GM18868 (cell line): ENCODE measurements around the gene PRODH.
"Not testable (repeated sequence)": the region's sequence is repeated elsewhere in the genome, so short reads cannot be mapped to it uniquely, and the experiment has no call there.

Experiments used
- ATAC-seq: cut with Tn5 transposase; IDR thresholded peaks from one replicate; pipeline ENCODE4 v1.9.1; 2021; ENCODE audit warnings: mild to moderate bottlenecking, moderate library complexity; ENCODE audit not compliant: unreplicated experiment

Gene PRODH

DNA sequence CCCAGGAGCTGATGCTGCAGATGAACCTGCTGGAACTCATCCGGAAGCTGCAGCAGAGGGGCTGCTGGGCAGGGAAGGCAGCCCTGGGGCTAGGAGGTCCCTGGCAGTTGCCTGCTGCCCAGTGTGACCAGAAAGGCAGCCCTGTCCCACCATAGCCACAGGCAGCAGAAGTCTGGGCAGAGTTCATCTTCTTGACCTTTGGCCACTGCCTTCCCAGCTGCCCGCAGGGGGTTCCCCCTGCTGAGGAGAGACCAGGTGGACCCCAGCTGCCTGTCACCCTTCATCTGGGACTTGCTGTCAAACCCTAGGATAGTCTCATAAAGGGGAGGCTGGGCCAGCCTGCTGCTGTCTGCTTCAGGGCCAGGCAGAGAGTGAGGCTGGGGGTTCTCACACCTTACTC, 24.6 kb downstream of the PRODH start:
- not testable (repeated sequence) for ATAC-seq

DNA sequence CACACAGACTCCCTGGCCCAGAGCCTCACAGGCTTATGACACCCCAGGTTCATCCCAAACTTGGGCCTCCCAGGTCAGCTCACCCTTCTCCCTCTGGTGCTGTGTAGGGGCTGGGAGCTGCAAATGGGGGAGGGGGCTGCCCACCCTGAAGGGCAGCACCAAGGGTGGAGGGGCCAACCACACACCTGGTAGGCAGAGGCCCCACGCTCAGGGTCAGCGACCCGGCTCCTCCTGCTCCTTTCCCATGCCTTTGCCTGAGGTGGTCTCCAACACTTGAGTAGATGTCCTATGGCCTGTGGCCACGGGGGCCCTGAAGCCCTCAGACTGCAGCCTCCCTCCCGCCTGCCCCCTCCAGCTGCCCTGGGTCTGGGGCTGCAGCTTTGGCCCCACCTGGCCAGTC, 26.5 kb downstream of the PRODH start:
- no peak for ATAC-seq

DNA sequence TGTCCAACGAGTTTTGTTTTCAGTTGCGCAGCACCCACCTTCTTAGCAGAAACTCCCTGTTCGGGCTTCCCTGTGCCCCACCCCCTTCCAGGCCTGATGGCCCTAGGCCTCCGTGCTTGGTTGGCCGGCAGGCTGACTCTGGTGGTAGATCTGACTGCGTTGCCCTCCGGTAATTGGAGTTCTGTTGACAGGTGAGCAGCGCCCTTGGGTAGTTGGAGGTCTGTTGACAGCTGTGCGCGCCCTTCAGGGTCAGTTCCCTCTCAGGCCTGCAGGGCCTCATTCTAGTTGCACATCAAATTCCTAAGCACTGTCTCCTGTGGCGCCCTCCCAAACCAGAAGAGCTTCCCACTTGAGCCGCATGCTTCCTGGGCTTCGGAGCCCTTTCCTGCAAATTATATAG, 29.2 kb downstream of the PRODH start:
- no peak for ATAC-seq

DNA sequence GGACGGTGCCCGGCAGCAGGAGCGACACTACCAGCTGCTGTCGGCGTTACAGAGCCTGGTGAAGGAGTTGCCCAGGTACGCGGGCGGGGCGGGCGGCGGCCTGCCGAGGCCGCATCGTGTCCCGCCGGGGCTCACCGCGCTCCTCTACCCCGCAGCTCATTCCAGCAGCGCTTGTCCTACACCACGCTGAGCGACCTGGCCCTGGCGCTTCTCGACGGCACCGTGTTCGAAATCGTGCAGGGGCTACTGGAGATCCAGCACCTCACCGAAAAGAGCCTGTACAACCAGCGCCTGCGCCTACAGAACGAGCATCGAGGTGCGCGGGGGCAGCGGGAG, 29.7 kb downstream of the PRODH start:
- ATAC-seq, result not testable (repeated sequence)

DNA sequence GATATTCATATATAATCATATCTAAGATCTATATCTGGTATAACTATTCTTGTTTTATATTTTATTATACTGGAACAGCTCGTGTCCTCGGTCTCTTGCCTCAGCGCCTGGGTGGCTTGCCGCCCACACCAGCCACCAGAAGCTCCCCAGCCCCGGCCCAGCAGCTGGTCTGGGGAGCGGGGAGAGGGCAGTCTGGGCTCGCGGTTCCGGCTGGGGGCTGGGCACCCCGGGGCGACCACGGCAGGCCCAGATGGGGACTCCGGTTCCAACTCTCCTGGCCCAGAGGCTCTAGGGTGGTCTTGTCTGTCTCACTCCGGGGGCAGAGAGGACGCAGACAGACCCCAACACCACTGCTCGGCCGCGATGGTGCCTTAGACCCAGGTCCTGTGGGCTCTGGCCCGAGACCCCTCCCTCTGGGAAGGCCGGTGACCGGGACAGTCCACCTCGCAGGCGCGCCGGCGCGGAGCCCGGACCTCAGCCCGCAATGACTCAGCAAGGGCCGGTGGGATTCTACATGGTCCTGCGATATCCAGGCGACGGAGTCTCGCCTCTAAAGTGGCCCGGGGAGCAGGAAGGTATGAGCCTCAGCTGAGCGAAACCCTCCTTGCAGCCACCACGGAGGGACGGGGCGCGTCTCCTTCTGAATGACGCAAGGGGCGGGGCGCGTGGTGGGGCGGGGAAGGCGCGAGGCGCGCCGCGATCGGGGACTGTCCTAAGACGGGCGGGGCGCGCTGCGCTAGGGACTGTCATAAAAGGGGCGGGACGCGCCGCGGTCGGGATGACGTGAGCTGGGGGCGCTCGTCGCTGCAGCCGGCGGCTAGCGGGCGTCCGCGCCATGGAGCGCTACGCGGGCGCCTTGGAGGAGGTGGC, 30.3 kb downstream of the PRODH start, which contains the start of gene DGCR6:
Gene DGCR6, plus strand, starts transcription at position 781 of the 870 bp plus-strand sequence. Its CDS starts 55 bp downstream, at position 836.
- peak; percentile 92 for ATAC-seq

DNA sequence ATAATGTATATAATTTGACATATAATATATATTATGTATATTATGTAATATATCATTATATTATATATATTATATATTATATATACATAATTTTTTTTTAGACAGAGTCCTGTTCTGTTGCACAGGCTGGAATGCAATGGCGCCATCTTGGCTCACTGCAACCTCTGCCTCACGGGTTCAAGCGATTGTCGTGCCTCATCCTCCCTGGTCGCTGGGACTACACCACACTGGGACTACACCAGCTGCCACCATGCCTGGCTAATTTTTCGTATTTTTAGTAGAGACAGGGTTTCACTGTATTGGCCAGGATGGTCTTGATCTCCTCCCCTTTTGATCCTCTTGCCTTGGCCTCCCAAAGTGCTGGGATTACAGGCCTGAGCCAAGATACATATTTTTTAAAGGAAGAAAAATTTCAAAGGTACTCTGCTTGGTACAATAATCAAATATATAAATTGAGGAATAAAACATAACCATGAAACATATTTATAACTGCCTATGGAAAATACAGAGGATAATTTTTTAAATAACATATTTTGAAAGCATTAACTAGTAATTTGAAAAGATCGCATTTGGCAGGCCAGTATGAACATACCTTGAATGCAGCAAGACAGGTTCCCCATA, 39.9 kb downstream of the PRODH start:
- not testable (repeated sequence) for ATAC-seq

DNA sequence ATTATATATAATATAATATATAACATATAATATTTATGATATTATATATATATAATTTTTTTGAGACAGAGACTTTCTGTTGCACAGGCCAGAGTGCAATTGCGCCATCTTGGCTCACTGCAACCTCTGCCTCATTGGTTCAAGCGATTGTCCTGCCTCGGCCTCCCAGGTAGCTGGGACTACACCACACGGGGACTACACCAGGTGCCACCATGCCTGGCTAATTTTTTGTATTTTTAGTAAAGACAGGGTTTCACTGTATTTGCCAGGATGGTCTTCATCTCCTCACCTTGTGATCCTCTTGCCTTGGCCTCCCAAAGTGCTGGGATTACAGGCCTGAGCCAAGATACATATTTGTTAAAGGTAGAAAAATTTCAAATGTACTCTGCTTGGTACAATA, 42.3 kb downstream of the PRODH start:
- ATAC-seq, result not testable (repeated sequence)

DNA sequence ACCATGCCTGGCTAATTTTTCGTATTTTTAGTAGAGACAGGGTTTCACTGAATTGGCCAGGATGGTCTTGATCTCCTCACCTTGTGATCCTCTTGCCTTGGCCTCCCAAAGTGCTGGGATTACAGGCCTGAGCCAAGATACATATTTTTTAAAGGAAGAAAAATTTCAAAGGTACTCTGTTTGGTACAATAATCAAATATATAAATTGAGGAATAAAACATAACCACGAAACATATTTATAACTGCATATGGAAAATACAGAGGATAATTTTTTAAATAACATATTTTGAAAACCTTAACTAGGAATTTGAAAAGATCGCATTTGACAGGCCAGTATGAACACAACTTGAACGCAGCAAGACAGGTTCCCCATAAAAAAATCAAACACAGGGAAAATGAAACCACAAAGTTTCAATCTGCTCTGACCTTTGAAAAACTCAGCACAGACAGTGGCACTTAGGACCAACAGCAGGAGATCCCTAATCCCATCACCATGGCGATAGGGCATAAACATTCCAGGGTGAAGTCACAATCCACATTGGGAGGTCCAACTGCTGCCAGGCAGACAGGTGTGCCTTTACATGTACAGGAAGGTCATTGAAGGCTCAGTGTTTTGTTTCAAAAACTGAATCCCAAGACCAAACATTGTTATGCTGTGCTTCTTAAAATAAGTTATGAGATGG, 45.4 kb downstream of the PRODH start:
- ATAC-seq, result peak; percentile 63

DNA sequence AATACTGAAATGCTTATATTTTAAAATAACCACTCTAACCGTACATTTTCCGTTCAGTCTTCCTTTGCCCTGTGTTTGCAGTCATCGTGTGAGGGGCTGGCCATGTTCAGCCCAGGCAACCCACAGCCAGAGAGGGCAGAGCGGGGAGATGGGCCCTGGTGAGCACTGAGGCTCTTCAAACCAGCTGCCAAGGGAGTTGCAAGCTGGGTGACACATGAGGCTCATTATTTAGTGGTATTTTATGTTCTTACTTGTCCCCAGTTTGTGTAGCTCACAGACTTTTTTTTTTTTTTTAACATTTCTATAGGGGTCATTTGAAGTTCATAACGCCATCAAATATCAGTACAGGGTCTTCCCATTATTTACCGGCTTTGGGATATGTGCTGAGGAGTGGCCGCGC, 48.0 kb downstream of the PRODH start:
- ATAC-seq, result no peak

DNA sequence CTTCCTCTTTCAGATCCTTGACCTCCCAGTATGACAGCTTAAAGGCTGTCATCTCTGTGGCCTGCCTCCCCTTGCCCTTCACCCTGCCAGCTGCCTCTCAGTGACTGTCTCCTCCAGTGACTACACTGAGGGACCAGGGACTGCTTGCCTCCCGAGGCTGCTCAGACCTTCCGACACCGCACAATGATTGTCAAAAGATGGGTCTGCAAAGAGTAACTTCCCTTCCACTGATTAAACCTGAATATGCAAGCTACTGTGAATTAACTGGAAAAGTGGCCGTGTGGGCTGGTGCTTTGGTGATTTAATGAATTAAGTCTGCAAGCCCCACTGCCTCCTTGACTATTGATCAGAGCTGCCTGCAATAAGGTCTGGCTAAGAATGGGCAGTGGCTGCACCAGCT, 51.6 kb downstream of the PRODH start:
- not testable (repeated sequence) for ATAC-seq

DNA sequence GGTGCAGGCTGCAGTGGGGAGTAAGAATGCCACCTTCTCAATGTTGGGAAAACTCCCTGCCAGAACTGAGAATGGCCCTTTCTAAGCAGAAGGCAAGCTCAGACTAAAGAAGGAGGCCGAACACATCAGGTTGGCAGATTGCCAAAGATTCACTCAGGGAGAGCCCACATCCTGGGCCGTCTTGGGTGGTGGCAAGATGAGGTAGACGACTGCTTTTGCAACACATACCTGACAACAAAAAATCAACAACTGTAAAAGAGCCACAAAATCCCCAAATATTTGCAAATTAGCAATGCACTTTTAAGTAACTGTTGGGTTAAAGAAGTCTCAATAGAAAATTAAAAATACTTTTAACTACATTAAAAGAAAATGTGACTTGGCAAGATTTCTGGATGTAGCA, 54.8 kb downstream of the PRODH start:
- ATAC-seq, result not testable (repeated sequence)
